ENCODE measurements around the gene GPR55.

GPR55 gene

DNA sequence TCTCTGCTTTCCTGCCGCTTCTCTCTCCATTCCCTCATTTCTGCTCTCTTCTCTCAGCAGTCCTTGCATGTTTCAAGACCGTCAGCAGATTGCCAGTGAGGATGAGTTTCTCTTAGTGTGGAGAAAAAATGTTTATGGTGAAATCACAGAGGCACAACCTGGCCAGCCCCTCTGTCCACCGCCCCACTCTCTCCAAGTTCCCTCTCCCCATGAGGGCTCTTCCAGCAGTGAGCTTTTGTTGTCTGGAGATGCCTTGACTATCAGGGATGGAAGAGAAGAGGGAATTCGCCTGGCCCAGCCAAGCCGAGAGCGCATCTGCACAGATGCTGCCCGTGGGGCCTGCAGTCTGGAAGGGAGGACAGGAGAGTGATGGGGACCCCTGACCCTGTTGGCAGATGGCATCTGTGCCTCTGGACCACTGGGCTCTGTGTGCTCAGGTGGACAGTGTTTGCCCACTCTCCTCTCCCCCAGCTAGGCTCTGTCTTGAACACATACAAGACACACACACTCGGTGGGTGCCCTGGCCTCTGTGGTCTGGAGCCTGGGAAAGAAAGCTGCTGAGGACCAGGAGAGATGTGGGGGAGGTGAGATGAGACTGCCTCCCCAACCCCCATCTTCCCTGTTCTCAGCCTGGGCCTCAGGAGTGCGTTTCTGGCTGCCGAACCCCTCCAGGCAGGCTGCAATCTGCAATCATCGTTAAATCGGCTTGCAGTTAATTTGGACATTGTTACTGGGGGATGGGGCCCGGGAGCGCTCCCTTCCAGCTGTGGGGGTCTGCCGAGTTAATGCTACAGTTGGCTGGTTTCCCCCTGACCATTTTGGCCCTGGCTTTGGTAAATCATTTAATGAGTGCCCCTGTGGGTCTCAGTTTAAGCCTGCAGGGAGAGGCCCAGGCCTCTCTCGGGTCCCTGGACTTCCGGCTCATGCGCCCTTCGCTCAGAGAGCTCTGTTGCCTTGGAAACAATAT lies 55.8 kb downstream of the GPR55 start:
- no peak for DNase-seq (ENCODE audit: low read depth in 3 of 3, low spot score in 1 of 3)

DNA sequence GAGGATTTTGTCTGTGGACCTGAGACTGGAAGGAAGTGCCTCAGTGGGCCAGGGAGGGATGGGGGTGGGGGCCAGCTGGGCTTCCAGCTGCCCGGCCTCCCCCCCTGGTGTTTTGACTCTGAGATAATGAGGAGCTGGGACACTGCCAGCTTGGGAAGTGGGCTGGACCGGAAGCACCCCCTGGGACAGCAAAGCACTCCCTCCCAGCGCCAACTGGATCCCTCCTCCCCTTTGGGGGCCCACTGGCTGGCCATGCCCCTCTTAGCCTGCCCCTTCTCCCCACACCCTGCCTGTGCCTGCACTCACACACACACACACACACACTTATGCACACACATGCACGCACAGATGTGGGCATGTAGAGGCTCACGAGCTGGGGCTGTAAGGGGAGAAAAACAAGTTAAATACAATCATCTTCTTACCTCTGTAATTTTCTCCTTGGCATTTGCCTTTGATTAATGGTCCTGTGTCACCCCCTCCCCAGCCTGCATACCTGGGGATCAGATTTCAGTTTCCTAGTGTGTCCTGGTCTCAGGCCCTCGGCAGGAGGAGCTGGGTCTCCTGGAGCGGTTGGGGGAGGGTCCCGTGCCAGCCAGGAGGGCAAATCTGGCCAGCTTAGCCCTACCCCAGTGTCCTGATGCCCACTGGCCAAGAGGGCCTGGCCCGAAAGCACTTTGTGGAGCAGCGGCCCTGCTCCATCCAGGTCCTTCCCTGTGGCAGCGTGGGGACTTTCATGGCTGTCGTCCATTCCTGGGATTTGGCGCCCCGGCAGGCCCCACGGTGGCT lies 56.7 kb downstream of the GPR55 start:
- no peak for DNase-seq (ENCODE audit: low read depth in 3 of 3, low spot score in 1 of 3)

DNA sequence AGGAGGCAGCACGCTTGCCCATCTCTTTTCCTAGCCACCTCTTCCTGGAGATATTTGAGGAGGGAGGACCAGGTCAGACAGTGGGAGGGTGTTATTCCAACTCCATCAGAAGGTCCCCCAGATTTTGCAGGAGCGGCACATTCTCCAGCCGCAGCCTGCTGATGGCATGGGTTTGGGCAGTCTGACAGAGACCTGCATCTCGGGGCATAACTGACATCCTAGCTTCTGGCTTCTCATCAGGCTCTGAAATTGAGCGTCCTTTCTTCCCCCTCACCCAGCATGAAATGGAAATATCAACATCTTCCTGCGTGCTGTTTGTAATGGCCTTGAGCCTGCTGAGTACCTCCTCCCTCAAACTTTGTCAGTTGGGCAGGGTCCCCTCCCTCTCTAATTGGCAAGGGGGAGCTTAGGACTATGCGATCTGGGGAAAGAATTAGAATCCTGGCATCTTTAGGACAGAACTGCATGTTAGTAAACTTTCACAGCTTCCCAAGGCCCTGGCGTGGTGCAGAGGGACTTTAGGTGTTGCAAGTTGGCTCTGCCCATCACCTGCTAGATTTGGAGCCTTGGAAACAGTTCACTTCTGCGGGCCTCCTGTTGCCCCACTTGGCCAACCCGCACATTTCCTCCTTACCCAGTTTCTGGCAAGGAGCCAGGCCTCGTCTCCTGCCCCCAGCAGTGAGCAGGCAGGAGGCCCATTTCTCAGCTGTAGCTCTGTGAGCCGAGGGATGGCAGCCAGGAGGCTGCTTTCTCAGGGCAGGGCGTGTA lies 58.1 kb downstream of the GPR55 start:
- peak in 2 of 3 donors; percentile 39 to 42 for DNase-seq (ENCODE audit: low read depth in 3 of 3, low spot score in 1 of 3)

DNA sequence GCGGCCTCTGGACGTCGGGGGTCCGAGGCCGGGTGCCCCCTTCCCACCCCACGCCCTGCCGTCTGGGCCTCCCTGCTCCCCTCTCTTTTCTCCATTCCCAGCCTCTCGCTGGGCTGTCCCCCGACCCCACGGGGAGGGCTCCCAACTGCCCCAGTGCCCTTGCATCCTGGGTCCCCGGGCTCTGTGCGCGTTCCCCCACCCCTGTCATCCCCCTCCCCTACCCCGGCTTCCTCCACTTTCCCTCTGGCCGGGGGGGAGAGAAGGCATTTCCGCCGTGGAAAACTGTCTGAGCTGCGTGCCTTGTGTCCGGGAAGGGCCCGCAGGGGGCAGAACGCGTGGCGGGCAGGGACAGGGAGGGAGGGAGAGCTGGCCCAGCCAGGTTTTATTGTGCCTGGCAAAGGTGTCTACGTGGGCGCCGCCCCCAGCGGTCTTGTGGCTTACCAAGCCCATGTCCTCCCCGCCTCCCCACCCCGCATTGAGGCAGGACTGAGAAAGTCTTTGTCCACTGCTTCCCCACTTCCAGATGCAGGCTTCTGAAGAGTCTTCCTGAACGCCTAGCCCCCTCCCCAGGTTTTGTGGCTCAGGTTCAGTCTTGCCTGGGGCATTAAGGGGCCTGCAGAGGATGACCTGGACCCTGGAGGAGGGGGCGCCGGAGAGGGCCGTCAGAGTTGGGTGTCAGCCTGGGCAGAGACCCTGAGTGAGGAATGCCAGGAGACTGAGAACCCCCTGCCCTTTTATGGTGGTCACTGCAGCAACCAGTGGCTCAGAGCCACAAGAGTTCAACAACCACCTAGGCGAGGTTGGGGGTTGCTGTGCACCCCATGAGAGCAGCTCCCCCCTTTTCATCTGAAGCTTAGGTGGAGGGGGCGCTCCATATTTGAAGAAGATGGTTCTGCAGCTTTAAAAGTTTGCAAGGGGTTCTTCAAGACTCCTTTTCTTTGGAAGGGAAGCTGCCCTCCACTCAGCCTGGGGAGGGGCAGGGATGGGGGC lies 59.0 kb downstream of the GPR55 start:
- no peak for DNase-seq (ENCODE audit: low read depth in 3 of 3, low spot score in 1 of 3)

DNA sequence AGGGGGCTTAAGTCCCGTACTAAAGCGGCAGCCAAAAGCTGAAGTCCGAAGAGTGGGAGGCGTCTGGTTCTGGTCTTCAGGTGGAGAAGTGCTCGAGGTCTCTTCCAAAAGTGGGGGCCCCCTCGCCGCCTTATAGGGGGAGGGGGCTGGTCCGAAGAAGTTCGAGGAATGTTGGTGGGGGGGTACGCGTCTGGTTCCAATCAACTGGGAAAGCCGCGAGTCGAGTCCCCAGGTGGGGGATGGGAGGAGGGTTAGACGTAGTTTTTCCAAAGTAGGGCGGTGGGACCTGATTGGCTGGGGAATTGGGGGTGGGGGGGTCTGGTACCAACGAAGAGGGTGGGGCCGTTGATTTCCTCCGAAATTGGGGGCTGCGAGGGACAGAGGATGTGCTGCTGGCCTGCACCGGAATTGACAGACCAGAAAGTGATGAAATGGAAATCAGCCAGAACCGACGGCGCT lies 59.7 kb downstream of the GPR55 start:
- DNase-seq (ENCODE audit: low read depth in 3 of 3, low spot score in 1 of 3), result no peak

DNA sequence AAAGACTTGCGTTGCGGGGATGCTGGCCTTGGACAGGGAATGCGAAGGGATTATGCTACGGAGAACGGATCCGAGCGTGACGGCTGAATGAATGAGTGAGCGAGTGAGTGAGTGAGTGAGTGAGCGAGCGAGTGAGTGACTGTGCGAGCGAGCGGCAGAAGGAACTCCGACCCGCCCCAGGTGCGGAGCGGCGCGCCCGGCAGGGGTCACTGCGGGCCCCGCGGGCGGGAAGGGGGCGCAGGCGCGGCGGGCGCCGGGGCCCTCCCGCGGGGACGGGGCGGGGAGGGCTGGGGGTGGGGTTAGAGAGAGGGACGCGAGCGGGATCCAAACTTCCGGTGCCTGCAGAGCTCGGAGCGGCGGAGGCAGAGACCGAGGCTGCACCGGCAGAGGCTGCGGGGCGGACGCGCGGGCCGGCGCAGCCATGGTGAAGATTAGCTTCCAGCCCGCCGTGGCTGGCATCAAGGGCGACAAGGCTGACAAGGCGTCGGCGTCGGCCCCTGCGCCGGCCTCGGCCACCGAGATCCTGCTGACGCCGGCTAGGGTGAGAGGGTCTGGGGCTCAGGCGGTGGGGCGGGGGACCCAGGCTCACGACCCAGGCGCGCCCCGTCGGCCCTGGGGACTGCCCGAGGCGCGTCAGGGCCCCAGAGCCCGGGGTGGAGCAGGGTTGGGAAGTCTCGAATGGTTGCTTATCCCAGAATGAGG lies 60.3 kb downstream of the GPR55 start, which contains the start of gene ITM2C:
Gene ITM2C (plus strand): TSS at position 338 of the 702 bp plus-strand sequence. CDS start 84 bp downstream, at position 422.
- DNase-seq (ENCODE audit: low read depth in 3 of 3, low spot score in 1 of 3), result peak; percentile 24 to 60 (median 46)

DNA sequence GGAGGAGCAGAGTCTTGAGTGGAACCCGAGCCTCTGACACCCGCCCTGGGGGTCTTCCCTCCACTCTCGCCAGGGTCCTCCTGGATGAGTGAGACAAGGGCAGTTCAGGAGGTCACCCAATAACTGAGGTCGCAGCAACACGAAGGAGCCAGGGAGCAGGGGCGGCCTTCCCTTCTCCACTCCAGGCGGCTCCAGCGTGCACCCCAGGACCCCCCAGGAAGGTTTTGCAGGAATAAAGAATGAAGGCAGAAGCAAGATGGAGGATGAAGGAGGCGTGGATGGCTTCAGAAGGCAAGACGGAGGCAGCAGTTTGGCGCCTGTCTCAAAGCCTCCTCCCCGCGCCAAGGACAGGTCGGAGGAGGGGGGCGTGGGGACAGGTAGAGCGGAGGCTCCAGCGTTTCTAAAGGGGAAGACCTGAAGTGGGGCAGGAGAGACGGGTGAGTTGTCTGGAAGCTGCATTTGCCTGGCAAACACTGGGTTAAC lies 60.9 kb downstream of the GPR55 start:
- DNase-seq (ENCODE audit: low read depth in 3 of 3, low spot score in 1 of 3), result no peak

DNA sequence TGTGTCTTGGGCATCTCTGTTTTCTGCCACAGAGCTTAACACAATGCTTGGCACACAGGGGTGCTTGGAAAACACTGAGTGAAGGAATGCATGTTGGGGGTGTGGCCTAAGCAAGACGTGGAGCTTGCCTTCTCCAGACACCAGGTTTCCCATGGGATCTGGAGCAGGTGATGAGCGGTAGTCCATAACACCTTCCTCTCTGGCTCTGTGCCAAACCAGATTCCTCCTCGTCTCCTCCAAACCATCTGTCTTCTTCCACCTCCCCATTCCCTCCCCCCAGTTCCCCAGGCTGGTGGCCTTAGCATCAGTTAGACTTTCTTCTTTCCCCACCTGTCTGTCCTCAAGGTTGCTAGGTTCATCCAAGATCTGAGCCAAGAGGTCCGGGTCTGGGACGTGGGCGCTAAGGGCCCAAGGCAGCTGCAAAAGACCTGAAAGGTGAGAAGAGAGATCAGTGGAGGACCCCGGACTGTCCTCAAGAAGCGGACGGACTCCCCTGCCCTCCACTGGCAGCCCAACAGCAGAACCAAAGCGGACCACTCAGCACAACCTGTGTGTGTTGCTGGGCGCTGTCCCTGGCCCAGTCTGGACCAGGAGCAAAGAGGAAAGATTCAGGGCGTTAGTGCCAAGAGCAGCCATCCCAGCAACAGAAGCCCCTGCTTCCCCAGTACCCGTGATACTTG lies 61.5 kb downstream of the GPR55 start:
- DNase-seq (ENCODE audit: low read depth in 3 of 3, low spot score in 1 of 3), result no peak

DNA sequence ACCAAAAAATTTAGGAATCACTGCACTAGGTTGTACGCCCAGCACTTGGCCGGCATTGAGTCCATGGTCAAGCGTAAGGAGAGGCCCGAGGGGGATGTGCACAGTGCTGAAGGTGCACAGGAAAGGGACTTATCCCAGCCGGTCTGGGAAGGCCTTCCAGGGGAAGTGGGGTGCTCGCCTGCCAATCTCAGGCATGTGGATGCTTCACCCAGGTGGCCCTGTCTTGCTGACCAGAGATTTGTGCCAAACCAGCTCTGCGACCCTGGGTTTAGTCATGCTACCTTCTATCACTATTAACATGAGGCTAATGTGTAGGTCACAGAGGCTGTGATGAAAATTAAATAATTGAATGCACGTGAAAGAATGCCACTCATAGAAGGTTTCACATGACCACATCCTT lies 62.0 kb downstream of the GPR55 start:
- DNase-seq (ENCODE audit: low read depth in 3 of 3, low spot score in 1 of 3), result no peak

DNA sequence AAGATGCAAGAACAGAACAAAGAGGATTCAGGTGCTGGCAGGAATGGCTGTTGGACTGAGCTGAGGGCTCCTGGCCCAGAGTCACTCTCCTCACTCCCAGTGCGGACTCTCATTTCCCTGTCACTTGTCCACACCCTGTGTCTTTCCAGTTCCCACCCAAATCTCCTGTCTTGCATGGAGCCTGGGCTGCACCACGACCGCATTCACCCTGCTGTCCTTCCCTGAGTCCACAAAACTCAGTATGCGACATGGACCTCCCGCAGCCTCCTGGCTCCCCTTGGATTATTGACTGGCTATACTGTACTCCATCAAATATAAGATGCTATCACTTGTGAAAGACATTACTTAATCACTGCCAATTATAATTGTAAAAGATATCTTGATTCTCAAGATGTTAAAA lies 62.8 kb downstream of the GPR55 start:
- no peak for DNase-seq (ENCODE audit: low read depth in 3 of 3, low spot score in 1 of 3)

DNA sequence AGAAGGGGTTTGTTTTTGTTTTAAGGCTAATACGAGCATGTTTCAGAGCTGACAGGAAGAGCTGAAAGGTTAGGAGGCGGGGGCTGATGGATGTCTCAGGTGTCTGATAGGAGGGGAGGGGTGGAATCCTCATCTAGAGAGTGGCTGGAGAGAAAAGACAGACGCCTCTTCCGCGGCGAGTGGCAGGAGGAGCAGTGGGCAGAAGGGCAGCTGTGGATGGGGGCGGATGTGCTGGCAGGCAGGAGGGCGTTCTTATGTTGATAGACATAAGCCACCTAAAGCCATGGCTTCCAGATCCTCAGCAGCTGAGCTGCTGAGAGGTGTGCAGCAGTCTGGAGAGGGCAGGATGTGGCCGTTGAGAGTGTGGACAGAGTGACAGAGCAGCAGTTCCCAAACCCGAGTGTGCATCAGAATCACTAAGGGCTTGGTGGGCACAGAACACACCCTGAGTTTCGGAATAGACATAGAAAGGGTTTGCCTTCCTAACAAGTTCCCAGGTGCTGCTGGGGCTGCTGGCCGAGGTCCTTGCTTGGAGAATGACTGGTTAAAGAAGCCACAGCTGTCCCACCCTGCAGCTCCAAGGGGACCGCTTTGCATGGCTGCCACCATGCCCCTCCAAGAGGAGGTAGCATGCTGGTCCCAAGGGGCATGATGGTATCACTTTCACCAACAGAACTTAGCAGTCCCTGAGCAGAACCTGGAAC lies 63.3 kb downstream of the GPR55 start:
- no peak for DNase-seq (ENCODE audit: low read depth in 3 of 3, low spot score in 1 of 3)
